ENCODE data around the gene KPNA1.
"Not testable (repeated sequence)": the region's sequence is repeated elsewhere in the genome, so short reads cannot be mapped to it uniquely, and the experiment has no call there.

KPNA1 gene

GRCh38 chr3:122515870-122516269, 1.1 kb upstream of the KPNA1 start:
- TF ChIP-seq, protein P1, sequence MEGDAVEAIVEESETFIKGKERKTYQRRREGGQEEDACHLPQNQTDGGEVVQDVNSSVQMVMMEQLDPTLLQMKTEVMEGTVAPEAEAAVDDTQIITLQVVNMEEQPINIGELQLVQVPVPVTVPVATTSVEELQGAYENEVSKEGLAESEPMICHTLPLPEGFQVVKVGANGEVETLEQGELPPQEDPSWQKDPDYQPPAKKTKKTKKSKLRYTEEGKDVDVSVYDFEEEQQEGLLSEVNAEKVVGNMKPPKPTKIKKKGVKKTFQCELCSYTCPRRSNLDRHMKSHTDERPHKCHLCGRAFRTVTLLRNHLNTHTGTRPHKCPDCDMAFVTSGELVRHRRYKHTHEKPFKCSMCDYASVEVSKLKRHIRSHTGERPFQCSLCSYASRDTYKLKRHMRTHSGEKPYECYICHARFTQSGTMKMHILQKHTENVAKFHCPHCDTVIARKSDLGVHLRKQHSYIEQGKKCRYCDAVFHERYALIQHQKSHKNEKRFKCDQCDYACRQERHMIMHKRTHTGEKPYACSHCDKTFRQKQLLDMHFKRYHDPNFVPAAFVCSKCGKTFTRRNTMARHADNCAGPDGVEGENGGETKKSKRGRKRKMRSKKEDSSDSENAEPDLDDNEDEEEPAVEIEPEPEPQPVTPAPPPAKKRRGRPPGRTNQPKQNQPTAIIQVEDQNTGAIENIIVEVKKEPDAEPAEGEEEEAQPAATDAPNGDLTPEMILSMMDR (IDR thresholded peaks at IDR 0.05): no peak
- H3K9me3 Mint-ChIP-seq: no peaks in the 10 kb centered on the region
- H3K36me3 Mint-ChIP-seq (ENCODE audit: low read depth): peaks cover 10% of the 10 kb centered on the region
- H3K27ac Mint-ChIP-seq: no peak overlapping the region
- DNase-seq: no peak
- H3K4me3 Mint-ChIP-seq: peak overlapping the region; percentile 21
- peaks cover 21% of the 10 kb centered on the region for H3K27me3 Mint-ChIP-seq (ENCODE audit: low read depth, poor library complexity)
- peaks cover 35% of the 10 kb centered on the region for H3K4me1 Mint-ChIP-seq

DNA sequence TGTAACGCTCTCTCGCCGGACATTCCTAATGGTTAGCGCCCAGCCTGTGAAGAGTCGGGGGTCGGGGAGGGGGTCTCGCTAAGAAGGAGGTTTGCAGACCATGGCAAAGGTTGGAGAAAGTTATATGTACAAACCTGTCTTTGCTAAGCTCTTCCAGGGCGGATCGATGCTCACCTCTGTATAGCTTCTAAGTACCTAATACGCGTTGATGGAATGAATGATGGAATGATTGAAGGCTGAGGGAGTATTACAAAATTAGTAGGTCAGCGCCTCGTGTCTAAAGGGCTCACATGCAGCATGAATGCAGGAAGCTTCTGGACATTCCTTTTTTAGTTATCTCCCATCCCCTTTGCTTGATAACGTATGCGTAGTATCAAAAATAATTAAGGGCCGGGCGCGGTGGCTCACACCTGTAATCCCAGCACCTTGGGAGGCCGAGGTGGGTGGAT, 305 bp upstream of the KPNA1 start:
- DNase-seq: no peak

GRCh38 chr3:122513386-122514122, 1.2 kb downstream of the KPNA1 start:
- Mint-ChIP-seq H3K4me1 (peaks cover 37% of the 10 kb centered on the region), H3K9me3 (peaks cover 11% of the 10 kb centered on the region), H3K4me3 (peak overlapping the region; percentile 95), H3K27ac (peak overlapping the region; percentile 96), H3K27me3 (ENCODE audit: low read depth, poor library complexity) (peaks cover 6% of the 10 kb centered on the region), H3K36me3 (ENCODE audit: low read depth) (peaks cover 32% of the 10 kb centered on the region)
- TF ChIP-seq, protein P1 (IDR thresholded peaks at IDR 0.05): no peak
- no peak for DNase-seq

More for the DNA sequence above, 305 bp upstream of the KPNA1 start:
- TF ChIP-seq, protein P1 (IDR thresholded peaks at IDR 0.05): no peak
- Mint-ChIP-seq H3K27me3 (ENCODE audit: low read depth, poor library complexity) (peaks cover 17% of the 10 kb centered on the region), H3K36me3 (ENCODE audit: low read depth) (peaks cover 17% of the 10 kb centered on the region), H3K27ac (peak overlapping the region; percentile 71), H3K9me3 (peaks cover 2% of the 10 kb centered on the region), H3K4me3 (peak overlapping the region; percentile 95), H3K4me1 (peaks cover 37% of the 10 kb centered on the region)

DNA sequence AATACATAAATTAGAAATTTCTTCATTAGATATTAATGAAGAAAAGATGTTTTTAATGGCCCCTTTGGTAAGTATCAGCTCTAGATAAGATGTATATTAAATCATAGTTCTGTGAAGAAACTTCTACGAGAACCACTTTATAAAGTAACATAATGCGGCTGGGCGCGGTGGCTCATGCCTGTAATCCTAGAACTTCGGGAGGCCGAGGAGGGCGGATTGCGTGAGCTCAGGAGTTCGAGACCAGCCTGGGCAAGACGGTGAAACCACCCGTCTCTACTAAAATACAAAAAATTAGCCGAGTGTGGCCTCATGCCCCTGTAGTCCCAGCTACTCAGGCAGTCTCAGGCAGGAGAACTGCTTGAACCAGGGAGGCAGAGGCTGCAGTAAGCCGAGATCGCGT, 2.5 kb downstream of the KPNA1 start:
- Mint-ChIP-seq H3K27ac (no peak overlapping the region), H3K9me3 (peaks cover 11% of the 10 kb centered on the region), H3K27me3 (ENCODE audit: low read depth, poor library complexity) (peaks cover 6% of the 10 kb centered on the region), H3K36me3 (ENCODE audit: low read depth) (peaks cover 39% of the 10 kb centered on the region), H3K4me3 (peak overlapping the region; percentile 63), H3K4me1 (peaks cover 37% of the 10 kb centered on the region)
- no peak for DNase-seq
- TF ChIP-seq, protein P1 (IDR thresholded peaks at IDR 0.05): no peak

GRCh38 chr3:122510878-122511535, 3.7 kb downstream of the KPNA1 start:
- H3K4me1 Mint-ChIP-seq: peaks cover 37% of the 10 kb centered on the region
- H3K9me3 Mint-ChIP-seq: peaks cover 11% of the 10 kb centered on the region
- H3K4me3 Mint-ChIP-seq: no peak overlapping the region
- peaks cover 46% of the 10 kb centered on the region for H3K36me3 Mint-ChIP-seq (ENCODE audit: low read depth)
- no peak for DNase-seq
- no peak overlapping the region for H3K27ac Mint-ChIP-seq
- TF ChIP-seq, protein P1 (IDR thresholded peaks at IDR 0.05): no peak
- peaks cover 2% of the 10 kb centered on the region for H3K27me3 Mint-ChIP-seq (ENCODE audit: low read depth, poor library complexity)

GRCh38 chr3:122508944-122509343, 5.8 kb downstream of the KPNA1 start:
- Mint-ChIP-seq H3K9me3 (peaks cover 20% of the 10 kb centered on the region), H3K36me3 (ENCODE audit: low read depth) (peaks cover 61% of the 10 kb centered on the region), H3K4me1 (peaks cover 35% of the 10 kb centered on the region)
- H3K4me3 Mint-ChIP-seq; DNase-seq; H3K27ac Mint-ChIP-seq; H3K27me3 Mint-ChIP-seq (ENCODE audit: low read depth, poor library complexity): not testable (repeated sequence)
